HL-60/S4 treated with phorbol 12-myristate 13-acetate at 8.2 ng/mL for 4 days and 3 days (cell line): Measurements from ENCODE around the gene NLGN1.

ENCODE experiments used
- in situ Hi-C: fragments of 300-500 bp; cut with MboI; formaldehyde crosslinking; loops from 2 replicates; pipeline ENCODE4 v1.15.0; 2022; ENCODE audit warnings: low sequenced_read_pairs

The NLGN1 gene

GRCh38 chr3:174317005-174317404 lies 919.5 kb downstream of the NLGN1 start:
- in situ Hi-C loops = no loop called here

DNA sequence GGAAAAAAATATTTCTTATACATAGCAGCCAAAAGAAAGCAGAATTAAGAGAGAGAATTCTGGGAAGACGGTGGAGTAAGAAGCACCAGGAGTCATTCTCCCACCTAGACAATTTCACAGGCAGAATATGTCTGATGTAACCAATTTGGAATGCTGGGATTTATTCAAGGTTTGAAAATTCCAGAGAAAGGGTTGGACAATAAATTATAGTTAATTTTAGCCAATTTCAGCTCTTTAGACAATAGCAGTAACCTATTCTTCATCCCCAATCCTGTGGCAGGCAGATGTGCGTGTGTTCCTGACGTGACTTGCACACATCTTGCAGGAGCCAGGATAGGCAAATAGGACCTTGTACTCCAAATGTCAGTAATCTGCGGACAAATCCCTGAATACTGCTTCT lies 920.6 kb downstream of the NLGN1 start:
- in situ Hi-C loops = no loop called here

DNA sequence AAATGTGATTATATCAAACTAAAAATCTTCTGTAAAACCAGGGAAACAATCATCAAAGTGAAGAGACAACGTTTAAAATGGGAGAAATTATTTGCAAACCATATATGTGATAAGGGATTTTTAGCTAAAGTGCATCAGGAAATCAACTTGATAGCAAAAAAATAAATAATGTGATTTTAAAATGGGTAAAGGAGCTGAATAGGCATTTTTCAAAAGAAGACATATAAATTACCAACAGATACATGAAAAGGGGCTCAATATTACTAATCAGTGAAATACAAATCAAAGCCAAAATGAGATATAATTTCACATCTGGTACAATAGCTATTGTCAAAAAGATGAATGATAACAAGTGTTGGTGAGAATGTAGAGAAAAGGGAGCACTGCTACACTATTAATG lies 924.0 kb downstream of the NLGN1 start:
- in situ Hi-C loops = no loop called here

GRCh38 chr3:174322789-174323188 lies 925.2 kb downstream of the NLGN1 start:
- in situ Hi-C loops = no loop called here

DNA sequence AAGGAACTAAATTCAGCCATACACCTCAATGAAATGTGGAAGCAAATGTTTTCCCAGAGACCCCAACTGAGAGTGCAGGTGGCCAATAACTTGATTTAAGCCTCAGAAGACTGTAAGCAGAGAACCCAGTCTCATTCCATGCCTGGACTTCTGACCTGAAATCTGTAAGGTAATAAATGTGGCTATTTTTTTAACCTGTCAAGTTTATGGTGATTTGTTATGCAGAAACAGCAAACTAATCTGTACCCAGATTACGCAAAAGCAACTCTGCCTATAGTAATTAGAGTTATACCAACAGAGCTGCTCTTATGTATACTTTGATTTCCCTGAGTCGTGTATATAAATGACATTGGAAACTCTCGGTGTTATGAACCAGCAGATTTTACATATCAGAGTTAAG lies 927.6 kb downstream of the NLGN1 start:
- in situ Hi-C loops = no loop called here

DNA sequence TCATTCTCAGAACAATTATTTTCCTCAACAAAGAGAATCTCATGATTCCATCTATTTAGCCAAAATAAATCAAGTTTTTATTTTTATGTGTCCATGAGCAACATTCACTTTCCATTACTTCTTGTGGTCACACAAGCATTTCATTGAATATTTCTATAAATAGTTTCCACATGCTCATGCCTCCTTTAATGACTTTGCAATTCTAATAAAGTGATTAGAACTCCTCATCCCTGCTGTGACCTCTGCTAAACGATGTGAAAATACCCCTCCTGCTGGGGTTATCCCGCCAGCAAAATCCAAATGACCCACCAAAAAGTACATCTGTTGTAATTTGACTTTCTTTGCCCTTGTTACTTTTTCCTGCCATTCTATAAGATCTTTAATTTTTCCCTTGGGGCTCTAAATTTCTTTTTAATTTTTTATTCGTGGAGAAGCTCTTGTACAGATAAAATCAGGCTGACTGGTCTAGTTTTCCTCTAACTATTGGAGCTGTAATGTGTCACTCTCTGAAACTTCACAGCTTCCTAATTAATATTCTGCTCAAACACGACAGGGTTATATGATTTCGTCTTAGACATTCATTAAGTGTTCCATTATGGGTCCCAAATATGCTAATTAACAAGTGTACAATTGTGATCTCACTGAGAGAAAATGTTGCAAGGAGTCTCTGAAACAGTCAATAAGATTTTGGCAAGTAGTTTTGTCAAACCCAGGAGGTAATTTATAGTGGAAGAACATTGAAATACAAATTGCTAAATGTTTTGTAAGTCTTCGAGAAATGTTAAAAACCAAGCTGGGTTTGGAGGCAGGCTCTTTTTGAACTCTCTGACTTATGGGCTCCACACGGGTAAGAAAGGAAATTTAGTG lies 928.5 kb downstream of the NLGN1 start:
- in situ Hi-C loops = no loop called here

GRCh38 chr3:174329321-174329720 lies 931.8 kb downstream of the NLGN1 start:
- in situ Hi-C loops = no loop called here

- in situ Hi-C loops = no loop called here
These were observed 932.8 kb downstream of the NLGN1 start for GRCh38 chr3:174330303-174330702.

- in situ Hi-C loops = no loop called here
These were observed 933.7 kb downstream of the NLGN1 start for GRCh38 chr3:174331095-174331800.

DNA sequence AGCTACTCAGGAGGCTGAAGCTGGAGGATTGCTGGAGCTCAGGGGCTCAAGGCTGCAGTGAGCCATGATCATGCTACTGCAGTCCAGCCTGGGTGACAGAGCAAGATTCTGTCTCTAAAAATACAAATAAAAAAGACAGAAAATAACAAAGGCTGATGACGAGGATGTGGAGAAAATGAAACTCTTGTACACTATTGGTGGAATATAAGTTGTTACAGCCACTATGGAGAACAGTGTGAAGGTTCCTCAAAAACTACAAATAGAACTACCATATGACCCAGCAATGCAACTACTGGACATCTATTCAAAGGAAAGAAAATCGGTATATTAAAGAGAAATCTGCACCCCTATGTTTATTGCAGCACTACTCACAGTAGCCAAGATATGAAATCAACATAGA lies 934.8 kb downstream of the NLGN1 start:
- in situ Hi-C loops = no loop called here

- in situ Hi-C loops = no loop called here
These were observed 936.1 kb downstream of the NLGN1 start for GRCh38 chr3:174333640-174334039.

DNA sequence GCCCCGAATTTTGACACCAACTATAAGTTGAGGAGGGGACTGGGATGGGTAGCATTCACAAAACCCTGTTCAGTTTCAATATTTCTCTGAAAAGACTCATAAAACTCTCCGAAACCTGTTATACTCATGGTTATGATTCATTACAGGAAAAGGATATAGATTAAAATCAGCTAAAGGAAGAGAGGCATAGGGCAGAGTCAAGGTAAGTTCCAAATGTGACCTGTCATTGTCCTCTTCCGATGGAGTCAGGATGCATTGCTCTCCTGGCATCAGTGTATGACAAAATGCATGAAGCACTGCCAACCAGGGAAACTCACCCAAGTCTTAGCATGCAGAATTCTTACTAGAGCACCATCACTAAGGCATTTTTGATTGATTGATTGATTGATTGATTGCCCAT lies 936.6 kb downstream of the NLGN1 start:
- in situ Hi-C loops = no loop called here

- in situ Hi-C loops = no loop called here
These were observed 937.8 kb downstream of the NLGN1 start for GRCh38 chr3:174335324-174335723.

DNA sequence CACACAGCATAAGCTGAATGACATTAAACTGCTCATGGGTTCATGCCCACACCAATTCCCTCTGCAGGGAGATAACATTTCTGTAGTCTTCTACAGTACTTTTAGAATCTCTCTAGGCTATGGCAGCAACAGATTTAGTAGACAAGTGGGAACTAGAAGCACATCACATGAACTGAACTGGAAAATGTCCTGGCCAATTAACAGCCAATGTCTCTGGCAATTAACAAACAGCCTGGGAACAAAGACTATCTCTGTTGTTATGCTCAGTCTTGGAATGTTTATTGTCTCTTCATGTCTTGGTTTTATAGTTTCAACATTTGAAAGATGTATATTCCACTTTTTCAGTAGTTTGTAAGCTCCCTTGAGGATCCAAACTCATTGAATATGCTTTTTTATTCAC lies 938.4 kb downstream of the NLGN1 start:
- in situ Hi-C loops = no loop called here
